Activated CD4-positive, alpha-beta T cell treated with anti-CD3 and anti-CD28 coated beads for 24 hours (primary cell): ENCODE data around the gene EIPR1.
"Not testable (repeated sequence)": the region's sequence is repeated elsewhere in the genome, so short reads cannot be mapped to it uniquely, and the experiment has no call there.

Experiments
- DNase-seq, 2 donors: peaks; one replicate each; pipeline ENCODE4 v3.0.0-alpha.2; 2020; ENCODE audit warnings: low read depth in 2 of 2

EIPR1 gene

GRCh38 chr2:3288470-3289170 lies 89.0 kb downstream of the EIPR1 start:
- DNase-seq = no peak

- DNase-seq = no peak
Measured at GRCh38 chr2:3287896-3288295, 89.7 kb downstream of the EIPR1 start.

GRCh38 chr2:3286646-3287036 lies 91.0 kb downstream of the EIPR1 start:
- not testable (repeated sequence) for DNase-seq

GRCh38 chr2:3285901-3286645 lies 91.5 kb downstream of the EIPR1 start:
- DNase-seq = no peak

GRCh38 chr2:3284657-3285630 lies 92.7 kb downstream of the EIPR1 start:
- no peak for DNase-seq

GRCh38 chr2:3283876-3284656 lies 93.6 kb downstream of the EIPR1 start:
- DNase-seq = not testable (repeated sequence)

- no peak for DNase-seq
Measured at GRCh38 chr2:3283206-3283605, 94.4 kb downstream of the EIPR1 start.

- DNase-seq = no peak
Measured at GRCh38 chr2:3282056-3282998, 95.3 kb downstream of the EIPR1 start.

- DNase-seq = no peak
Measured at GRCh38 chr2:3280683-3281520, 96.7 kb downstream of the EIPR1 start.

GRCh38 chr2:3280197-3280596 lies 97.4 kb downstream of the EIPR1 start:
- DNase-seq = no peak

GRCh38 chr2:3279236-3279960 lies 98.2 kb downstream of the EIPR1 start:
- no peak for DNase-seq

- no peak for DNase-seq
Measured at GRCh38 chr2:3278521-3279218, 98.9 kb downstream of the EIPR1 start.

- no peak for DNase-seq
Measured at GRCh38 chr2:3277748-3278520, 99.7 kb downstream of the EIPR1 start.

GRCh38 chr2:3277050-3277747 lies 100.4 kb downstream of the EIPR1 start:
- DNase-seq = no peak

GRCh38 chr2:3272761-3273160 lies 104.9 kb downstream of the EIPR1 start:
- DNase-seq = no peak

- DNase-seq = no peak
Measured at GRCh38 chr2:3270095-3270478, 107.5 kb downstream of the EIPR1 start.
